GM23338 (cell line): Measurements from ENCODE around the gene MORN3.

Experiments used
- CREB1 ChIP-seq: fragments of 250-450 bp; sonication (Bioruptor Pico); IDR thresholded peaks from 2 replicates; pipeline ENCODE4 v1.5.0; 2020; ENCODE audit warnings: low read depth, mild to moderate bottlenecking, moderate library complexity
- CTCF ChIP-seq, 2 experiments: fragments of 200-600 bp in 1 of 2; sonication (generic) in 1 of 2; conservative IDR thresholded peaks; 2 replicates each; pipeline versions ENCODE4 v1.5.1 to v1.6.1; 2016 to 2017; ENCODE audit warnings: antibody characterized with exemption in 2 of 2, low read depth in 2 of 2, mild to moderate bottlenecking in 2 of 2, moderate library complexity in 1 of 2
- EZH2 ChIP-seq: fragments of 200-600 bp; sonication (generic); IDR thresholded peaks from one replicate; pipeline ENCODE4 v1.8.0; 2017; ENCODE audit warnings: antibody characterized with exemption, mild to moderate bottlenecking, low read depth; ENCODE audit not compliant: unreplicated experiment
- EZH2phosphoT487 ChIP-seq: fragments of 200-600 bp; sonication (generic); IDR thresholded peaks from one replicate; pipeline ENCODE4 v1.8.1; 2018; ENCODE audit warnings: antibody characterized with exemption; ENCODE audit not compliant: unreplicated experiment
- JUNB ChIP-seq: IDR thresholded peaks from one replicate; pipeline ENCODE4 v1.6.1; 2016; ENCODE audit warnings: antibody characterized with exemption; ENCODE audit not compliant: unreplicated experiment
- NANOG ChIP-seq: IDR thresholded peaks from 2 replicates; pipeline ENCODE4 v1.6.1; 2016; ENCODE audit warnings: antibody characterized with exemption, borderline replicate concordance
- POLR2AphosphoS5 ChIP-seq: IDR thresholded peaks from 2 replicates; pipeline ENCODE4 v1.6.1; 2016; ENCODE audit warnings: antibody characterized with exemption, low read depth
- REST ChIP-seq: IDR thresholded peaks from one replicate; pipeline ENCODE4 v1.6.1; 2018; ENCODE audit warnings: antibody characterized with exemption; ENCODE audit not compliant: unreplicated experiment

GRCh38 chr12:121638298-121639202 is 30.9 kb downstream of the MORN3 start:
- TF ChIP-seq CTCF (conservative IDR thresholded peaks at IDR 0.05; ENCODE audit: low read depth in 2 of 2), result no peak
- TF ChIP-seq POLR2AphosphoS5, result no peak
- no peak for TF ChIP-seq EZH2phosphoT487
- TF ChIP-seq REST, result no peak
- TF ChIP-seq EZH2, result no peak
- no peak for TF ChIP-seq CREB1 (CRISPR knock-in tag)
- TF ChIP-seq JUNB, result no peak
- TF ChIP-seq NANOG, result no peak
